ENCODE data around the gene HIRA.

HIRA gene

DNA sequence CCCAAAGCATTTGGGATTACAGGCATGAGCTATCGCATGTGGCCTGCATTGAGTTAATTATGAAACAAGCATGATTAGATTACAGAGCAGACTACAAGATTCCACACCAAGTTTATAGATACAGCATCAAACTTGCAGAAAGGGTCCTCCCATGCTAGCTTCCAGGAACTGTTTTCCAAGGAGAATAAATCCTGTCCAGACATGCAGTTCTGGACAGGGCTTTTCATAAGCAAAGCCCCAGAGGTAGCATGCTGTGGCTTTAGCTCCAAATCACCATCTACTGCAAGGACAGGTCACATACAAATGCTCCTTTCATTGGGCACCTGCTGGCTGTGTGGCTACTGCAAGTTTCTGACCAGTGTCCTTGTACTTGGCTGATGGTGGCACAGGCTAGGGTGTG is 57.1 kb downstream of the HIRA start:
- H4K20me1 ChIP-seq (ENCODE audit: low read depth, low read length), result no peaks in the 10 kb centered on the region
- H3K36me3 ChIP-seq (ENCODE audit: low read length), result no peaks in the 10 kb centered on the region
- TF ChIP-seq EZH2phosphoT487 (conservative IDR thresholded peaks at IDR 0.05; ENCODE audit: low read length), result no peak
- TF ChIP-seq, protein P1, sequence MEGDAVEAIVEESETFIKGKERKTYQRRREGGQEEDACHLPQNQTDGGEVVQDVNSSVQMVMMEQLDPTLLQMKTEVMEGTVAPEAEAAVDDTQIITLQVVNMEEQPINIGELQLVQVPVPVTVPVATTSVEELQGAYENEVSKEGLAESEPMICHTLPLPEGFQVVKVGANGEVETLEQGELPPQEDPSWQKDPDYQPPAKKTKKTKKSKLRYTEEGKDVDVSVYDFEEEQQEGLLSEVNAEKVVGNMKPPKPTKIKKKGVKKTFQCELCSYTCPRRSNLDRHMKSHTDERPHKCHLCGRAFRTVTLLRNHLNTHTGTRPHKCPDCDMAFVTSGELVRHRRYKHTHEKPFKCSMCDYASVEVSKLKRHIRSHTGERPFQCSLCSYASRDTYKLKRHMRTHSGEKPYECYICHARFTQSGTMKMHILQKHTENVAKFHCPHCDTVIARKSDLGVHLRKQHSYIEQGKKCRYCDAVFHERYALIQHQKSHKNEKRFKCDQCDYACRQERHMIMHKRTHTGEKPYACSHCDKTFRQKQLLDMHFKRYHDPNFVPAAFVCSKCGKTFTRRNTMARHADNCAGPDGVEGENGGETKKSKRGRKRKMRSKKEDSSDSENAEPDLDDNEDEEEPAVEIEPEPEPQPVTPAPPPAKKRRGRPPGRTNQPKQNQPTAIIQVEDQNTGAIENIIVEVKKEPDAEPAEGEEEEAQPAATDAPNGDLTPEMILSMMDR (IDR thresholded peaks at IDR 0.05; ENCODE audit: insufficient read depth, low read length, poor library complexity, severe bottlenecking), result no peak
- no peaks in the 10 kb centered on the region for H3K9me2 ChIP-seq (replicated peaks; ENCODE audit: insufficient read depth, low read length)
- no peaks in the 10 kb centered on the region for H3K9me3 ChIP-seq (ENCODE audit: insufficient read depth, low read length)
- H3K4me3 ChIP-seq (ENCODE audit: insufficient read depth, low read length, poor library complexity, severe bottlenecking), result no peak overlapping the region
- no peak overlapping the region for H3K9ac ChIP-seq (ENCODE audit: low read length)
- H3K27me3 ChIP-seq (ENCODE audit: low read length), result no peaks in the 10 kb centered on the region
- no peak overlapping the region for H3K27ac ChIP-seq (ENCODE audit: low read depth, low read length)
- H2AFZ ChIP-seq (ENCODE audit: low read depth, low read length, severe bottlenecking), result no peak overlapping the region
- H3K79me2 ChIP-seq (ENCODE audit: insufficient read depth, low read length), result no peaks in the 10 kb centered on the region
- no peaks in the 10 kb centered on the region for H3F3A ChIP-seq (ENCODE audit: insufficient read depth)
- H3K4me2 ChIP-seq (ENCODE audit: low read depth, low read length, poor library complexity, severe bottlenecking), result no peak overlapping the region

DNA sequence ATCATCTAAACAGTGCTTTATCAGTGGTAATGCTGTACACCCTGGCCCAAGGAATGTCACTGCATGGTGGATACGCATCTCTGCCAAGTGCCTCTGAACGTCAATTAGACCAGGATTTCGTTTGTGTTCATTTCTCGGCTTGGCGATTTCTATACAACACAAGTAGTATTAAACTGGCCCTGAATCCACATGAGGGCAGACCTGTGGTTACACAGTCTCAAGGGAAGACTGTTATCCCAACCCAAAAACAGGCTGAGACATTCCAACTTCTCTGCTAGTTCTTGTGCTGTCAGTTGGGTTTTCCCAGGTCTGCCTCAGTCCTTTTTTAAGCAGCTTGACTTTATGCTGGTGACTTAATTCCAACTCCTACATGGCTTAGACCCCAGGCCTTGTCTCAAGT is 58.1 kb downstream of the HIRA start:
- TF ChIP-seq, protein P1 (IDR thresholded peaks at IDR 0.05; ENCODE audit: insufficient read depth, low read length, poor library complexity, severe bottlenecking), result no peak
- no peak for TF ChIP-seq EZH2phosphoT487 (conservative IDR thresholded peaks at IDR 0.05; ENCODE audit: low read length)
- no peak overlapping the region for H3K27ac ChIP-seq (ENCODE audit: low read depth, low read length)
- no peak overlapping the region for H3K9ac ChIP-seq (ENCODE audit: low read length)
- no peaks in the 10 kb centered on the region for H3F3A ChIP-seq (ENCODE audit: insufficient read depth)
- H3K36me3 ChIP-seq (ENCODE audit: low read length), result no peaks in the 10 kb centered on the region
- no peaks in the 10 kb centered on the region for H3K79me2 ChIP-seq (ENCODE audit: insufficient read depth, low read length)
- H3K9me3 ChIP-seq (ENCODE audit: insufficient read depth, low read length), result no peaks in the 10 kb centered on the region
- no peaks in the 10 kb centered on the region for H3K9me2 ChIP-seq (replicated peaks; ENCODE audit: insufficient read depth, low read length)
- H3K27me3 ChIP-seq (ENCODE audit: low read length), result no peaks in the 10 kb centered on the region
- H4K20me1 ChIP-seq (ENCODE audit: low read depth, low read length), result no peaks in the 10 kb centered on the region
- H3K4me3 ChIP-seq (ENCODE audit: insufficient read depth, low read length, poor library complexity, severe bottlenecking), result no peak overlapping the region
- no peak overlapping the region for H3K4me2 ChIP-seq (ENCODE audit: low read depth, low read length, poor library complexity, severe bottlenecking)
- H2AFZ ChIP-seq (ENCODE audit: low read depth, low read length, severe bottlenecking), result no peak overlapping the region

DNA sequence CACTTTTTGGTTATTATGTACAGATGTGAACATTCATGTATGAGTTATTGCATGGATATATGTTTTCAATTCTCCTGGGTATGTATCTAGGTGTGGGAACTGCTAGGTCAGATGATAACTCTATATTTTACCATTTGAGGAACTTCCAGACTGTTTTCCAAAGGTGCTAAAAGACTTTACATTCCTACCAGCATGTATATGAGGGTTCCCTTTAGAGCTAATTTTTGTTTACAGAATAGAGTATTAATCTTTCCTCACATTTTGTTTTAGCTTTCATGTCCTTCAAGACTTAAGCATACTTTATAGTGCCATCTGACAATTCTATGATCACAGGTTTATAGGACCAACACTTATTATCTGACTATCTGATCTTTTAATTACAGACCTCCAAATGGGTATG is 59.6 kb downstream of the HIRA start:
- no peak overlapping the region for H2AFZ ChIP-seq (ENCODE audit: low read depth, low read length, severe bottlenecking)
- H3K79me2 ChIP-seq (ENCODE audit: insufficient read depth, low read length), result no peaks in the 10 kb centered on the region
- H3K9me2 ChIP-seq (replicated peaks; ENCODE audit: insufficient read depth, low read length), result no peaks in the 10 kb centered on the region
- no peaks in the 10 kb centered on the region for H3F3A ChIP-seq (ENCODE audit: insufficient read depth)
- no peaks in the 10 kb centered on the region for H3K36me3 ChIP-seq (ENCODE audit: low read length)
- no peak overlapping the region for H3K9ac ChIP-seq (ENCODE audit: low read length)
- no peaks in the 10 kb centered on the region for H3K27me3 ChIP-seq (ENCODE audit: low read length)
- no peaks in the 10 kb centered on the region for H3K9me3 ChIP-seq (ENCODE audit: insufficient read depth, low read length)
- TF ChIP-seq, protein P1 (IDR thresholded peaks at IDR 0.05; ENCODE audit: insufficient read depth, low read length, poor library complexity, severe bottlenecking), result no peak
- no peak for TF ChIP-seq EZH2phosphoT487 (conservative IDR thresholded peaks at IDR 0.05; ENCODE audit: low read length)
- H3K27ac ChIP-seq (ENCODE audit: low read depth, low read length), result no peak overlapping the region
- H3K4me3 ChIP-seq (ENCODE audit: insufficient read depth, low read length, poor library complexity, severe bottlenecking), result no peak overlapping the region
- H4K20me1 ChIP-seq (ENCODE audit: low read depth, low read length), result no peaks in the 10 kb centered on the region
- H3K4me2 ChIP-seq (ENCODE audit: low read depth, low read length, poor library complexity, severe bottlenecking), result no peak overlapping the region
